Left lung (tissue), 14 donors: ENCODE data around the gene MRPS9. TPM values are rescaled to one million over a fixed set of nuclear protein-coding genes. Genes with fewer than 3 reads are reported as not detected.

Experiments
- ATAC-seq: fragments of 200-7000 bp; cut with Tn5 transposase; one replicate; pipeline ENCODE4 v1.9.1; 2020; ENCODE audit warnings: moderate library complexity
- DNase-seq, 4 donors: peaks; one replicate each; pipeline ENCODE4 v3.0.0-alpha.2; 2013 to 2020
- H3K27ac ChIP-seq, 2 donors: fragments of 200-600 bp; sonication (generic) in 1 of 2; one replicate each; pipeline versions ENCODE4 v1.5.0 to v1.8.0; 2020 to 2021
- H3K27me3 ChIP-seq, 2 donors: fragments of 200-600 bp; sonication (generic) in 1 of 2; one replicate each; pipeline versions ENCODE4 v1.5.0 to v1.8.0; 2020 to 2021
- H3K36me3 ChIP-seq, 2 donors: fragments of 200-600 bp; sonication (generic) in 1 of 2; one replicate each; pipeline versions ENCODE4 v1.5.0 to v1.8.0; 2020 to 2021
- H3K4me1 ChIP-seq, 2 donors: fragments of 200-600 bp; one replicate each; pipeline ENCODE4 v1.8.0; 2021
- H3K4me3 ChIP-seq, 2 donors: fragments of 200-600 bp; sonication (generic) in 1 of 2; one replicate each; pipeline versions ENCODE4 v1.5.0 to v1.8.0; 2020 to 2021; ENCODE audit warnings: mild to moderate bottlenecking in 1 of 2
- H3K9me3 ChIP-seq, 2 donors: fragments of 200-600 bp; sonication (generic) in 1 of 2; one replicate each; pipeline versions ENCODE4 v1.5.0 to v1.8.0; 2020 to 2021
- intact Hi-C, 2 donors: fragments of 100-400 bp; cut with DNase I; formaldehyde crosslinking; loops; one replicate each; pipeline versions ENCODE4 v1.11.2 to v1.14.2; 2022
- long read RNA-seq, 12 donors: library from polyadenylated mRNA in 2 of 12; unstranded in 2 of 12; transcript quantifications; one replicate each; pipeline ENCODE4 v2.0.0 and lab custom pipeline, GENCODE V29; 2019 to 2026
- polyA plus RNA-seq, 6 donors: library from polyadenylated mRNA; unstranded; fragments of 120-200 nt; gene quantifications; one replicate each; pipeline ENCODE4 v1.2.1, GENCODE V29; 2013; ENCODE audit not compliant: insufficient read length in 6 of 6
- total RNA-seq, 2 donors: library from RNA; stranded (reverse); fragmentation: NEBNext Ultra II Directional; extraction: Animal tissue kit (Norgen Biotek cat#: 25700); gene quantifications; one replicate each; pipeline ENCODE4 v1.2.1, GENCODE V29; 2021
- TF ChIP-seq, protein P1 (sequence below), 2 donors: fragments of 200-600 bp; sonication (generic) in 1 of 2; IDR thresholded peaks; one replicate each; pipeline versions ENCODE4 v1.5.0 to v1.8.0; 2021; ENCODE audit warnings: antibody characterized with exemption in 2 of 2
- donor health status: DM: no; HTN: yes; CAD: no.
- donor health status: DM: no; HTN: no; CAD: no.

Gene MRPS9
- total RNA-seq = 10 to 100 TPM; 14.3 to 16.9 TPM
- 10 to 100 TPM; 36.9 to 45.0 (median 40.9) TPM for polyA plus RNA-seq
- long read RNA-seq, donor 1, transcript MRPS9-203 (4 exons, 982 nt) = major isoform, 28 of 42 reads
- long read RNA-seq, donor 1, transcript MRPS9-201 (11 exons, 1,500 nt) = minor isoform, 14 of 42 reads
- long read RNA-seq, donor 1, partial matches to known transcripts = 0 of 42 reads
- long read RNA-seq, donor 1, other reads (novel, unspliced or antisense) = 0 of 42 reads
- long read RNA-seq, donor 2, transcript MRPS9-203 (4 exons, 982 nt) = major isoform, 22 of 34 reads
- long read RNA-seq, donor 2, transcript MRPS9-201 (11 exons, 1,500 nt) = minor isoform, 12 of 34 reads
- long read RNA-seq, donor 2, partial matches to known transcripts = 0 of 34 reads
- long read RNA-seq, donor 2, other reads (novel, unspliced or antisense) = 0 of 34 reads
- long read RNA-seq, donor 3, transcript MRPS9-201 (11 exons, 1,500 nt) = major isoform, 15 of 26 reads
- long read RNA-seq, donor 3, transcript MRPS9-203 (4 exons, 982 nt) = minor isoform, 11 of 26 reads
- long read RNA-seq, donor 3, partial matches to known transcripts = 0 of 26 reads
- long read RNA-seq, donor 3, other reads (novel, unspliced or antisense) = 0 of 26 reads
- long read RNA-seq, donor 4, transcript MRPS9-201 (11 exons, 1,500 nt) = major isoform, 18 of 21 reads
- long read RNA-seq, donor 4, partial matches to known transcripts = 2 of 21 reads
- long read RNA-seq, donor 4, other reads (novel, unspliced or antisense) = 1 of 21 reads
- long read RNA-seq, donor 5, transcript MRPS9-203 (4 exons, 982 nt) = major isoform, 18 of 33 reads
- long read RNA-seq, donor 5, transcript MRPS9-201 (11 exons, 1,500 nt) = minor isoform, 15 of 33 reads
- long read RNA-seq, donor 5, partial matches to known transcripts = 0 of 33 reads
- long read RNA-seq, donor 5, other reads (novel, unspliced or antisense) = 0 of 33 reads
- long read RNA-seq, donor 6, transcript MRPS9-201 (11 exons, 1,500 nt) = minor isoform, 12 of 27 reads
- long read RNA-seq, donor 6, transcript MRPS9-203 (4 exons, 982 nt) = major isoform, 15 of 27 reads
- long read RNA-seq, donor 6, partial matches to known transcripts = 0 of 27 reads
- long read RNA-seq, donor 6, other reads (novel, unspliced or antisense) = 0 of 27 reads
- long read RNA-seq, donor 7, transcript MRPS9-201 (11 exons, 1,500 nt) = major isoform, 6 of 9 reads
- long read RNA-seq, donor 7, partial matches to known transcripts = 0 of 9 reads
- long read RNA-seq, donor 7, other reads (novel, unspliced or antisense) = 0 of 9 reads
- long read RNA-seq, donor 8, transcript MRPS9-201 (11 exons, 1,500 nt) = major isoform, 6 of 12 reads
- long read RNA-seq, donor 8, transcript MRPS9-203 (4 exons, 982 nt) = major isoform, 6 of 12 reads
- long read RNA-seq, donor 8, partial matches to known transcripts = 0 of 12 reads
- long read RNA-seq, donor 8, other reads (novel, unspliced or antisense) = 0 of 12 reads
- long read RNA-seq, donor 9 = 0 reads
- long read RNA-seq, donor 10, transcript MRPS9-201 (11 exons, 1,500 nt) = major isoform, 34 of 37 reads
- long read RNA-seq, donor 10, partial matches to known transcripts = 2 of 37 reads
- long read RNA-seq, donor 10, other reads (novel, unspliced or antisense) = 1 of 37 reads
- long read RNA-seq, donor 11, transcript MRPS9-203 (4 exons, 982 nt) = major isoform, 14 of 23 reads
- long read RNA-seq, donor 11, transcript MRPS9-201 (11 exons, 1,500 nt) = minor isoform, 9 of 23 reads
- long read RNA-seq, donor 11, partial matches to known transcripts = 0 of 23 reads
- long read RNA-seq, donor 11, other reads (novel, unspliced or antisense) = 0 of 23 reads
- long read RNA-seq, donor 12, transcript MRPS9-201 (11 exons, 1,500 nt) = major isoform, 15 of 29 reads
- long read RNA-seq, donor 12, transcript MRPS9-203 (4 exons, 982 nt) = minor isoform, 14 of 29 reads
- long read RNA-seq, donor 12, partial matches to known transcripts = 0 of 29 reads
- long read RNA-seq, donor 12, other reads (novel, unspliced or antisense) = 0 of 29 reads

DNA sequence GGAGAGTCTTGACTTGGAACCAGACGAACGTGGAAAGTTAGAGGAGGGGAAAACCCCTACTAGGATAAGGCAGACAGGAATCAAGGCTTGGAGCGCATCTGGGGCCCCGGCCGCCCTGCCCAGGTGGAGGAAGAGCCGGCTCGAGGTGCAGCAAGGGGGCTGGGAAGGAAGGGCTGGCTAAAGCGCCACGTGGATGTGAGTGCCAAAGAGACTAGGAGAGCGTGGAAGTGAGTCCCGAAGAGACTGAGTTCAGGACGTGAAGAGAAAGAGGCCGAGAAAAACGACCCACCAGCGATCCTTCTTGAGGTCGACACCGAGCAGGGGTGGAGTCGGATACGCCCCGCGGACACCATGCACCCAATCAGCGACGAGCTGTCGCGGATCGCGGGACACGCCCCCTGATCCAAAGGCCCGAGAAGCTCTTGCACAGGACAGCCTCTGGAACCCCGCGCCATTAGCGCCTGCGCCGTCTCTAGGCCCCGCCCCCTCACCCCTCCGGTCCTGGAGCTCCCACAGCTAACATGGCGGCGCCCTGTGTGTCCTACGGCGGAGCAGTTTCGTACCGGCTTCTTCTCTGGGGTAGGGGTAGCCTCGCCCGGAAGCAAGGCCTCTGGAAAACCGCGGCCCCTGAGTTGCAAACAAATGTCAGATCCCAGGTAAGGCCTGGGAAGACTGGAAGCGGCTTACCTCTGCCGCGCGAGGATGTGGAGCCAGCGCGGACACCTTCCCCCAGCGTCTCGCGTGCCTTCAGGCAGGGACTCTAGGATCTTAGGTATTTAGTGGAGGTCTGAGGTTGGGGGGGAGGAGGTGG lies at the start of gene MRPS9:
TSS of gene MRPS9 (plus strand) at position 498 of the 811 bp plus-strand sequence. CDS start at position 522, 24 bp downstream.
- Histone ChIP-seq H3K27ac (peak within 1 kb of the TSS; percentile 39 to 73), H3K27me3 (no peaks in the 10 kb centered on the region), H3K36me3 (no peaks in the 10 kb centered on the region), H3K4me3 (peak within 1 kb of the TSS; percentile 72 to 77), H3K4me1 (peaks cover 0 to 21% of the 10 kb centered on the region in 2 donors), H3K9me3 (no peaks in the 10 kb centered on the region)
- DNase-seq (peak; percentile 97 to 99 (median 98)), ATAC-seq (peak; percentile 100)
- TF ChIP-seq, protein P1, sequence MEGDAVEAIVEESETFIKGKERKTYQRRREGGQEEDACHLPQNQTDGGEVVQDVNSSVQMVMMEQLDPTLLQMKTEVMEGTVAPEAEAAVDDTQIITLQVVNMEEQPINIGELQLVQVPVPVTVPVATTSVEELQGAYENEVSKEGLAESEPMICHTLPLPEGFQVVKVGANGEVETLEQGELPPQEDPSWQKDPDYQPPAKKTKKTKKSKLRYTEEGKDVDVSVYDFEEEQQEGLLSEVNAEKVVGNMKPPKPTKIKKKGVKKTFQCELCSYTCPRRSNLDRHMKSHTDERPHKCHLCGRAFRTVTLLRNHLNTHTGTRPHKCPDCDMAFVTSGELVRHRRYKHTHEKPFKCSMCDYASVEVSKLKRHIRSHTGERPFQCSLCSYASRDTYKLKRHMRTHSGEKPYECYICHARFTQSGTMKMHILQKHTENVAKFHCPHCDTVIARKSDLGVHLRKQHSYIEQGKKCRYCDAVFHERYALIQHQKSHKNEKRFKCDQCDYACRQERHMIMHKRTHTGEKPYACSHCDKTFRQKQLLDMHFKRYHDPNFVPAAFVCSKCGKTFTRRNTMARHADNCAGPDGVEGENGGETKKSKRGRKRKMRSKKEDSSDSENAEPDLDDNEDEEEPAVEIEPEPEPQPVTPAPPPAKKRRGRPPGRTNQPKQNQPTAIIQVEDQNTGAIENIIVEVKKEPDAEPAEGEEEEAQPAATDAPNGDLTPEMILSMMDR (IDR thresholded peaks at IDR 0.05) = no peak
- intact Hi-C loops = no loop called here

DNA sequence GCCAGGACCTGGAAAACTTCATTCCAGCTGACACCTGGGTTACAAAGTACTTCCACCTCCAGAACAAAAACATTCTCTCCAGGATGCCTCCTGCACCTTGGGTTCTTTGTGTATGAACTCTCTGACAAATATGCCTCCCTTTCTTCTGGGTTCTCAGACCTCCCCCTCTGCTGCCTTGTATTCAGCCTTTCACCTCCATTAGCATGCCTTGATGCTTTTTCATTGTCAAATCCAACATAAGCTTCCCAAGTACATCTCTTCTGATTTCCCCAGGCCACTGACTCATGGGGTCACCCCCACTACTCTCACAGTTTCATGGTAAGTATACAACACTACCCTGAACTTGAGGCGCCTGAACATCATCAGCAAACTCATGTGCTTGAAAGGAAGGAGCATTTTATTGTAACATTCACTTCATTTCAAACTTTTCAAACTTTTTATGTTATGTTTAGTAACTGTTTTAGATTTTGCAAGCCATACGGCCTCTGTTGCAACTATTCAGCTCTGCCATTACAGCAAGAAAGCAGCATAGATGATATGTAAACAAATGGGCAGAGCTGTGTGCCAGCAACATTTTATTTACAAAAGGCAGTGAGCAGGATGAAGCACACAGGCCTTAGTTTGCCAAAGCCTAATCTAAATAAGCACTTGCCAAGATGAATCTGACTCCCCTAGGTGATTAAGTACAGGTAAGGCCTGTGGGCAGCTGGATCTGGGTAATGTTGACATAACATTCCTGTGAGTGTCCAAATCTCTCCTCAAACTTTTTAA lies 32.5 kb upstream of the MRPS9 start:
- no peaks in the 10 kb centered on the region for H3K27me3 ChIP-seq
- no peak overlapping the region for H3K4me3 ChIP-seq
- TF ChIP-seq, protein P1 (IDR thresholded peaks at IDR 0.05) = no peak
- peak; percentile 97 for ATAC-seq
- intact Hi-C loops = no loop called here
- peak in 3 of 4 donors; percentile 32 to 64 (median 49) for DNase-seq
- no peak overlapping the region for H3K27ac ChIP-seq
- no peaks in the 10 kb centered on the region for H3K4me1 ChIP-seq
- peaks cover 0 to 23% of the 10 kb centered on the region in 2 donors for H3K9me3 ChIP-seq
- H3K36me3 ChIP-seq = no peaks in the 10 kb centered on the region

DNA sequence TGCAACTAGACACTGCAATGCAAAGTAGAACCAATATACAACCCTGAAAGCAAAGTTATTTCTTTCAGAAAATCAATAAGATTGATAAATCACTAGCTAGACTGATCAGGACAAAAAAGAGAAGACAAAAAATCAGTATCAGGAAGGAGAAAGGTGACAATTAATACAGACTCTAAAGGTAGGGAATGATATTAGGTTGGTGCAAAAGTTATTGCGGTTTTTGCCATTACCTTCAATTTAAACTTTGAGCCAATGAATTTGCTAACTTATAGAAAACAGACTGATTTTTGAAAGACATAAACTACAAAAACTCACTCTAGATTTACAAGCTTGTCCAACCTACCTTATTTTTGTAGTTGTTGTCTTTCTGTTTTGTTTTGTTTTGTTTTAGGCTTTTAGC lies 30.5 kb upstream of the MRPS9 start:
- Histone ChIP-seq H3K27me3 (no peaks in the 10 kb centered on the region), H3K9me3 (peaks cover 0 to 20% of the 10 kb centered on the region in 2 donors), H3K27ac (no peak overlapping the region), H3K4me1 (no peaks in the 10 kb centered on the region), H3K36me3 (no peaks in the 10 kb centered on the region), H3K4me3 (no peak overlapping the region)
- TF ChIP-seq, protein P1 (IDR thresholded peaks at IDR 0.05) = no peak
- no peak for DNase-seq
- ATAC-seq = no peak
- intact Hi-C loops = no loop called here
